Natural killer cell (primary cell): Measurements from ENCODE around the gene DIP2C. TPM values are rescaled to one million over a fixed set of nuclear protein-coding genes. Genes with fewer than 3 reads are reported as not detected.

Experiments
- ATAC-seq, 3 donors: fragments of 150-1000 bp in 2 of 3; fragments of 200-7000 bp in 1 of 3; cut with Tn5 transposase; 1 replicate in 1 of 3; 2 replicates in 2 of 3; pipeline ENCODE4 v1.10.0; 2021; ENCODE audit warnings: mild to moderate bottlenecking in 2 of 3, moderate library complexity in 2 of 3
- DNase-seq, 2 donors: peaks; one replicate each; pipeline versions ENCODE4 v3.0.0 to v3.0.0-alpha.2; 2013 to 2021; ENCODE audit warnings: mixed read lengths in 1 of 2
- H3K27ac ChIP-seq: one replicate; pipeline ENCODE4 v1.5.1; 2013; ENCODE audit warnings: mild to moderate bottlenecking, low read length
- H3K27me3 ChIP-seq: one replicate; pipeline ENCODE4 v1.6.1; 2013; ENCODE audit warnings: low read length; ENCODE audit not compliant: control insufficient read depth, insufficient read depth
- H3K36me3 ChIP-seq: one replicate; pipeline ENCODE4 v1.6.1; 2013; ENCODE audit warnings: low read length; ENCODE audit not compliant: control insufficient read depth, insufficient read depth
- H3K4me1 ChIP-seq: one replicate; pipeline ENCODE4 v1.6.1; 2013; ENCODE audit warnings: low read length; ENCODE audit not compliant: control insufficient read depth, insufficient read depth
- H3K4me3 ChIP-seq: one replicate; pipeline ENCODE4 v1.5.1; 2013; ENCODE audit warnings: low read length
- H3K9me3 ChIP-seq: one replicate; pipeline ENCODE4 v1.6.1; 2013; ENCODE audit warnings: low read length; ENCODE audit not compliant: control insufficient read depth, insufficient read depth
- H3K27ac Mint-ChIP-seq, 2 donors: one replicate each; pipeline ENCODE4 v1.8.0; 2022; ENCODE audit warnings: mild to moderate bottlenecking in 2 of 2, mixed read lengths in 2 of 2, moderate library complexity in 1 of 2
- H3K27me3 Mint-ChIP-seq, 2 donors: one replicate each; pipeline ENCODE4 v1.8.0; 2022; ENCODE audit warnings: low read depth in 2 of 2, mixed read lengths in 2 of 2
- H3K36me3 Mint-ChIP-seq: one replicate; pipeline ENCODE4 v1.8.0; 2022; ENCODE audit warnings: mixed read lengths
- H3K4me1 Mint-ChIP-seq, 2 donors: one replicate each; pipeline ENCODE4 v1.8.0; 2022; ENCODE audit warnings: mixed read lengths in 2 of 2
- H3K4me3 Mint-ChIP-seq: one replicate; pipeline ENCODE4 v1.8.0; 2022; ENCODE audit warnings: mild to moderate bottlenecking, moderate library complexity, mixed read lengths
- H3K9me3 Mint-ChIP-seq, 2 donors: one replicate each; pipeline ENCODE4 v1.8.0; 2022; ENCODE audit warnings: mixed read lengths in 2 of 2
- CTCF ChIP-seq: fragments of 200-600 bp; IDR thresholded peaks from one replicate; pipeline ENCODE4 v1.8.0; 2022; ENCODE audit warnings: antibody characterized with exemption
- WGBS: methylation state at CpG from one replicate; pipeline ENCODE4 v1.1.7; 2013; ENCODE audit warnings: missing lambda C conversion rate; ENCODE audit not compliant: insufficient coverage; 5-methylcytosine and 5-hydroxymethylcytosine counted together
- intact Hi-C: fragments of 100-400 bp; cut with micrococcal nuclease; formaldehyde crosslinking; loops from one replicate; pipeline ENCODE4 v1.14.2; 2022
- total RNA-seq, 4 donors: library from RNA; stranded (reverse); fragments of 120-200 nt in 1 of 4; gene quantifications; one replicate each; pipeline versions ENCODE4 v1.2.3 to v1.2.4, GENCODE V29; 2013 to 2022

The DIP2C gene
- total RNA-seq, 3 donors from 2014 or later (not counting 1 experiment from before 2014, with no cell fraction given): 1.5 to 5.8 (median 3.8) TPM

GRCh38 chr10:420154-421121 lies 269.0 kb downstream of the DIP2C start:
- Histone ChIP-seq H3K36me3 (no peaks in the 10 kb centered on the region), H3K9me3 (no peaks in the 10 kb centered on the region), H3K4me1 (no peaks in the 10 kb centered on the region), H3K4me3 (no peak overlapping the region), H3K27ac (no peak overlapping the region), H3K27me3 (no peaks in the 10 kb centered on the region)
- Mint-ChIP-seq H3K27ac (no peak overlapping the region), H3K36me3 (no peaks in the 10 kb centered on the region), H3K4me3 (no peak overlapping the region), H3K27me3 (no peaks in the 10 kb centered on the region), H3K9me3 (no peaks in the 10 kb centered on the region), H3K4me1 (no peaks in the 10 kb centered on the region)
- TF ChIP-seq CTCF: no peak
- ATAC-seq (no peak), DNase-seq (no peak)
- WGBS: 93% methylated on average over 46 of the region's 46 CpGs
- intact Hi-C loops: no loop called here

GRCh38 chr10:418894-419293 lies 270.6 kb downstream of the DIP2C start:
- Mint-ChIP-seq H3K27ac (no peak overlapping the region), H3K4me1 (no peaks in the 10 kb centered on the region), H3K27me3 (no peaks in the 10 kb centered on the region), H3K36me3 (no peaks in the 10 kb centered on the region), H3K9me3 (no peaks in the 10 kb centered on the region), H3K4me3 (no peak overlapping the region)
- Histone ChIP-seq H3K27ac (no peak overlapping the region), H3K36me3 (no peaks in the 10 kb centered on the region), H3K9me3 (no peaks in the 10 kb centered on the region), H3K4me1 (no peaks in the 10 kb centered on the region), H3K27me3 (no peaks in the 10 kb centered on the region), H3K4me3 (no peak overlapping the region)
- intact Hi-C loops: no loop called here
- DNase-seq (no peak), ATAC-seq (no peak)
- no peak for TF ChIP-seq CTCF
- 95% methylated on average over 19 of the region's 19 CpGs for WGBS

- no peak for TF ChIP-seq CTCF
- Mint-ChIP-seq H3K4me1 (peaks cover 0 to 3% of the 10 kb centered on the region in 2 donors), H3K27me3 (no peaks in the 10 kb centered on the region), H3K4me3 (no peak overlapping the region), H3K27ac (no peak overlapping the region), H3K9me3 (no peaks in the 10 kb centered on the region), H3K36me3 (no peaks in the 10 kb centered on the region)
- no peaks in the 10 kb centered on the region for H3K36me3 ChIP-seq
- no peak overlapping the region for H3K27ac ChIP-seq
- intact Hi-C loops: no loop called here
- no peaks in the 10 kb centered on the region for H3K27me3 ChIP-seq
- no peak overlapping the region for H3K4me3 ChIP-seq
- H3K4me1 ChIP-seq: no peaks in the 10 kb centered on the region
- DNase-seq: no peak
- no peaks in the 10 kb centered on the region for H3K9me3 ChIP-seq
- WGBS: 92% methylated on average over 15 of the region's 15 CpGs
- no peak for ATAC-seq
These were observed 271.2 kb downstream of the DIP2C start for GRCh38 chr10:418226-418625.
